ENCODE measurements around the gene OPA1.

Gene OPA1

GRCh38 chr3:193660698-193661411 lies 67.8 kb downstream of the OPA1 start:
- Histone ChIP-seq H3K4me3 (ENCODE audit: low read depth in 1 of 5, low read length in 5 of 5) (no peak overlapping the region), H3K9me3 (ENCODE audit: control insufficient read depth in 5 of 5, low read length in 5 of 5) (no peaks in the 10 kb centered on the region), H3K4me1 (ENCODE audit: control insufficient read depth in 5 of 5, insufficient read depth in 5 of 5, low read length in 5 of 5) (no peaks in the 10 kb centered on the region), H3K9ac (ENCODE audit: low read length in 5 of 5) (no peak overlapping the region), H3K27ac (ENCODE audit: low read depth, low read length) (no peak overlapping the region), H3K27me3 (ENCODE audit: control insufficient read depth in 5 of 5, insufficient read depth in 4 of 5, low read length in 5 of 5) (no peaks in the 10 kb centered on the region), H3K36me3 (ENCODE audit: control insufficient read depth in 5 of 5, insufficient read depth in 5 of 5, low read length in 5 of 5) (peaks cover 42 to 68% (median 52%) of the 10 kb centered on the region in 5 donors)

DNA sequence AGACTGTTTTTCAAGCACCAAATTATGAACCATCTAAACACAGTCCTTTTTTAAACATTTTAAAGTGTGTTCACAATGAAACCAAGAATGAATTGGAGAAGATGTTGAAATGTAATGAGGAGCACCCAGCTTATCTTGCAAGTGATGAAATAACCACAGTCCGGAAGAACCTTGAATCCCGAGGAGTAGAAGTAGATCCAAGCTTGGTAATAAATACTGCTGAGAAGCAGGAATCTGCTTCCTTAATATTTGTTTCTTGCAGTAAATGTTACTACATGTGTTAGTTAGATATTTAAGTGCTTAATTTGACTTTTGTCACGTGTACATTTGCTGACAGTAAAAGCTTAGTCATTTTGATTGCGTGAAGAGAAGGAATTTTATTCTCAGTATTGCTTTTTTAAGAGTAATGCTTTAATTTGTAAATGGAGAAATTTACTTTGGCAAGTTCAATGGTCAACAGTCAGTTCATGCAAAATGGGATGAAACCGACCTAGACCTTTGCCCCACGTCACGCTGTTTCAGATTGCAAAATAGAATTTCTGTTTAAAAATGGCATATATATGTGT lies 69.8 kb downstream of the OPA1 start:
- Histone ChIP-seq H3K36me3 (ENCODE audit: control insufficient read depth in 5 of 5, insufficient read depth in 5 of 5, low read length in 5 of 5) (peaks cover 34 to 69% (median 45%) of the 10 kb centered on the region in 5 donors), H3K9ac (ENCODE audit: low read length in 5 of 5) (no peak overlapping the region)

GRCh38 chr3:193665370-193665989 lies 72.5 kb downstream of the OPA1 start:
- peaks cover 34 to 71% (median 44%) of the 10 kb centered on the region in 5 donors for H3K36me3 ChIP-seq (ENCODE audit: control insufficient read depth in 5 of 5, insufficient read depth in 5 of 5, low read length in 5 of 5)
- no peaks in the 10 kb centered on the region for H3K27me3 ChIP-seq (ENCODE audit: control insufficient read depth in 5 of 5, insufficient read depth in 4 of 5, low read length in 5 of 5)
- no peak overlapping the region for H3K4me3 ChIP-seq (ENCODE audit: low read depth in 1 of 5, low read length in 5 of 5)
- H3K9ac ChIP-seq (ENCODE audit: low read length in 5 of 5), result no peak overlapping the region
- H3K4me1 ChIP-seq (ENCODE audit: control insufficient read depth in 5 of 5, insufficient read depth in 5 of 5, low read length in 5 of 5), result no peaks in the 10 kb centered on the region
- H3K27ac ChIP-seq (ENCODE audit: low read depth, low read length), result no peak overlapping the region
- no peaks in the 10 kb centered on the region for H3K9me3 ChIP-seq (ENCODE audit: control insufficient read depth in 5 of 5, low read length in 5 of 5)

More for the DNA sequence above, 69.8 kb downstream of the OPA1 start:
- Histone ChIP-seq H3K4me1 (ENCODE audit: control insufficient read depth in 5 of 5, insufficient read depth in 5 of 5, low read length in 5 of 5) (no peaks in the 10 kb centered on the region), H3K27me3 (ENCODE audit: control insufficient read depth in 5 of 5, insufficient read depth in 4 of 5, low read length in 5 of 5) (no peaks in the 10 kb centered on the region), H3K27ac (ENCODE audit: low read depth, low read length) (no peak overlapping the region), H3K4me3 (ENCODE audit: low read depth in 1 of 5, low read length in 5 of 5) (no peak overlapping the region), H3K9me3 (ENCODE audit: control insufficient read depth in 5 of 5, low read length in 5 of 5) (no peaks in the 10 kb centered on the region)

- Histone ChIP-seq H3K4me3 (ENCODE audit: low read depth in 1 of 5, low read length in 5 of 5) (no peak overlapping the region), H3K36me3 (ENCODE audit: control insufficient read depth in 5 of 5, insufficient read depth in 5 of 5, low read length in 5 of 5) (peaks cover 15 to 42% (median 36%) of the 10 kb centered on the region in 5 donors), H3K4me1 (ENCODE audit: control insufficient read depth in 5 of 5, insufficient read depth in 5 of 5, low read length in 5 of 5) (no peaks in the 10 kb centered on the region), H3K9ac (ENCODE audit: low read length in 5 of 5) (no peak overlapping the region), H3K9me3 (ENCODE audit: control insufficient read depth in 5 of 5, low read length in 5 of 5) (no peaks in the 10 kb centered on the region), H3K27me3 (ENCODE audit: control insufficient read depth in 5 of 5, insufficient read depth in 4 of 5, low read length in 5 of 5) (no peaks in the 10 kb centered on the region), H3K27ac (ENCODE audit: low read depth, low read length) (no peak overlapping the region)
Measured at GRCh38 chr3:193673845-193674244, 80.8 kb downstream of the OPA1 start.

DNA sequence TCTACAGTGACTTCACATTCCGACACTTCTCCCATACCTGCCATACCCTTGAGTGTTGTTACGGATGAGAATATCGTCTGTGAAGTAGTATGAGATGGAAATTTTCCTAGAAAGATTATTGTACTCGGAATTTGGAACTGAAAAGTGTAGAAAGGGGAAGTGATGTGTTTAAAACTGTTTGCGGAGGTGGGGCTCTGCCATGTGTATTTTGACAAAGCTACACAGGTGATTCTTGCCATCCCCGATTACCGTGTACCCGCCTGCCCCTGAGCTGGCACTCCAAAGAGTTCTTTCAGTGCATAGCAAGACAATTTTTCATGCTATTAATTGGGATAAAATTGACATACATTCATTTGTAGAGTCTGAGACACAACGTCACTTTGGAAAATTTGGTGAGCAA lies 81.7 kb downstream of the OPA1 start:
- H3K36me3 ChIP-seq (ENCODE audit: control insufficient read depth in 5 of 5, insufficient read depth in 5 of 5, low read length in 5 of 5), result peaks cover 11 to 35% (median 31%) of the 10 kb centered on the region in 5 donors
- no peak overlapping the region for H3K27ac ChIP-seq (ENCODE audit: low read depth, low read length)
- no peak overlapping the region for H3K4me3 ChIP-seq (ENCODE audit: low read depth in 1 of 5, low read length in 5 of 5)
- H3K4me1 ChIP-seq (ENCODE audit: control insufficient read depth in 5 of 5, insufficient read depth in 5 of 5, low read length in 5 of 5), result no peaks in the 10 kb centered on the region
- H3K27me3 ChIP-seq (ENCODE audit: control insufficient read depth in 5 of 5, insufficient read depth in 4 of 5, low read length in 5 of 5), result no peaks in the 10 kb centered on the region
- H3K9me3 ChIP-seq (ENCODE audit: control insufficient read depth in 5 of 5, low read length in 5 of 5), result no peaks in the 10 kb centered on the region
- no peak overlapping the region for H3K9ac ChIP-seq (ENCODE audit: low read length in 5 of 5)

GRCh38 chr3:193677734-193678133 lies 84.7 kb downstream of the OPA1 start:
- H3K27ac ChIP-seq (ENCODE audit: low read depth, low read length), result no peak overlapping the region
- no peaks in the 10 kb centered on the region for H3K27me3 ChIP-seq (ENCODE audit: control insufficient read depth in 5 of 5, insufficient read depth in 4 of 5, low read length in 5 of 5)
- H3K4me1 ChIP-seq (ENCODE audit: control insufficient read depth in 5 of 5, insufficient read depth in 5 of 5, low read length in 5 of 5), result no peaks in the 10 kb centered on the region
- H3K36me3 ChIP-seq (ENCODE audit: control insufficient read depth in 5 of 5, insufficient read depth in 5 of 5, low read length in 5 of 5), result peaks cover 6 to 29% (median 14%) of the 10 kb centered on the region in 5 donors
- no peak overlapping the region for H3K9ac ChIP-seq (ENCODE audit: low read length in 5 of 5)
- no peaks in the 10 kb centered on the region for H3K9me3 ChIP-seq (ENCODE audit: control insufficient read depth in 5 of 5, low read length in 5 of 5)
- no peak overlapping the region for H3K4me3 ChIP-seq (ENCODE audit: low read depth in 1 of 5, low read length in 5 of 5)

DNA sequence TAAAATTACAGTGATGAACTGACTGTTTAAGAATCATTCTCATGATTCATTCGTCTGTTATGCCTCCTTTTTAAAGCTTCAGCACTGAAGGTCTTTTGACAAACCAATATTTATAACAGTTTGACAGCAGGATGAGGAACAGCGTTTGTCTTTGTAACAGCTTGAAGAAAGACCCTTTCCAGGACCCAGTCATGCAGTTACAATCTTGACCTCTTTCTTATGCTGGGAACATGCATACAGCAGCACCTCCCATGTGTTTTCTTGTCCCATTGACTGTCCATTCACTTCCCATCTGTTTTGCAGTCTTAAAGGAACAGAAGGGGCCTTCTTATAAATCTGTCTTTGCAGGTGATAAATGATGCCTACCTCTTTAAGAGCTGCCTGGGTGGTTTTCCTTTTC lies 87.2 kb downstream of the OPA1 start:
- H3K27ac ChIP-seq (ENCODE audit: low read depth, low read length), result no peak overlapping the region
- peaks cover 6 to 25% (median 14%) of the 10 kb centered on the region in 5 donors for H3K36me3 ChIP-seq (ENCODE audit: control insufficient read depth in 5 of 5, insufficient read depth in 5 of 5, low read length in 5 of 5)
- no peaks in the 10 kb centered on the region for H3K4me1 ChIP-seq (ENCODE audit: control insufficient read depth in 5 of 5, insufficient read depth in 5 of 5, low read length in 5 of 5)
- no peak overlapping the region for H3K9ac ChIP-seq (ENCODE audit: low read length in 5 of 5)
- H3K27me3 ChIP-seq (ENCODE audit: control insufficient read depth in 5 of 5, insufficient read depth in 4 of 5, low read length in 5 of 5), result no peaks in the 10 kb centered on the region
- H3K4me3 ChIP-seq (ENCODE audit: low read depth in 1 of 5, low read length in 5 of 5), result no peak overlapping the region
- H3K9me3 ChIP-seq (ENCODE audit: control insufficient read depth in 5 of 5, low read length in 5 of 5), result no peaks in the 10 kb centered on the region

DNA sequence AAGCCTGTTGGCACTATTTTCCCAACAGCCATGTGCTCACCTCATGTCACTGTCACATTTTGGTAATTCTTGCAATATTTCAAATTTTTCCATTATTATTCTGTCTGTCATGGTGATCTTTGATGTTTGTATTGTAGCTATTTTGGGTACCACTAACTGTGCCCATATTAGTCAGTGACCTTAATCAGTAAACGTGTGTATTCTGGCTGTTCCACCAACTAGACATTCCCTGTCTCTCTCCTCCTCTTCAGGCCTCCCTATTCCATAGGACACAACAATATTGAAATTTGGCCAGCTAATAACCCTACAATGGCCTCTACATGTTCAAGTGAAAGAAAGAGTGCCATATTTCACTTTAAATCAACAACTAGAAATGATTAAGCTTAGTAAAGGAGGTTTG lies 88.6 kb downstream of the OPA1 start:
- H3K9ac ChIP-seq (ENCODE audit: low read length in 5 of 5), result no peak overlapping the region
- H3K27me3 ChIP-seq (ENCODE audit: control insufficient read depth in 5 of 5, insufficient read depth in 4 of 5, low read length in 5 of 5), result no peaks in the 10 kb centered on the region
- peaks cover 6 to 18% (median 9%) of the 10 kb centered on the region in 5 donors for H3K36me3 ChIP-seq (ENCODE audit: control insufficient read depth in 5 of 5, insufficient read depth in 5 of 5, low read length in 5 of 5)
- no peaks in the 10 kb centered on the region for H3K9me3 ChIP-seq (ENCODE audit: control insufficient read depth in 5 of 5, low read length in 5 of 5)
- no peak overlapping the region for H3K27ac ChIP-seq (ENCODE audit: low read depth, low read length)
- H3K4me1 ChIP-seq (ENCODE audit: control insufficient read depth in 5 of 5, insufficient read depth in 5 of 5, low read length in 5 of 5), result no peaks in the 10 kb centered on the region
- H3K4me3 ChIP-seq (ENCODE audit: low read depth in 1 of 5, low read length in 5 of 5), result no peak overlapping the region

DNA sequence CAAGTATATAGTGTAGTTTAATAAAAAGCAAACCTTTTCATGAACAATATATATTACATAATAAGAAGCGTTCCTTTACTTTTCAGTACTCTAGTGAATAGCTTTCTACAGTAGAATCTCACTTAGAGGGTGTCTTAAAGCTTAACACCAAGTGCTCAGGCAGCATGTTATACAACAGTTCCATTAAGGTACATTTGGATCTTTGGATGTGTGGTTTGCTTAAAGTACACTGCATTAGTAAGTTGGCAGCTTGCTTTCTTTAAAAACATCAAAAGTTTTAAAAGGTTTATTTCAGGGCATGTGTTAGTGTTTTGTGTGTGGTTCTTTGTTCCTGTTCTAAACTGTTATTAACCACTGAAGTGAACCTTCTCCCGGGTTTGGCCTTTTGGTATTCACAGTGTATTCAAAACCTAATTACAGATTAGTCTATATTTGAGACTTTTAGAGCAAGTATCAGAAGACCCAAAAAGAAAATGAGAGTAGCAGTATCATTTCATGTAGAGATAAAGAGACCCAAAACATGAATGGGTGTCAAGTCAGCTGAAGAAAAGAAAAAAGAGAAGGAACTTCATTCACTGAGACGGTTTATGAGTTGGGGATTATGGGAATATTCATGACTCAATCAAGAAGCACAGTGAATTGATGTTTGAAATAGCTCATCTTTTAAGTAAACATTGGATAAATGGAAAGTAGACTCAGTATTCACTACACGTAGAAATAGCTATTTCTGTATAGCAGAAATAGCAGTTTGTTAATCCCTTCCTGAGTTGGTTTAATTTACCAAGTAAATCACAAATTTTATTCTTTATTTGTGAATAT lies 93.9 kb downstream of the OPA1 start:
- H3K4me1 ChIP-seq (ENCODE audit: control insufficient read depth in 5 of 5, insufficient read depth in 5 of 5, low read length in 5 of 5), result no peaks in the 10 kb centered on the region
- H3K9me3 ChIP-seq (ENCODE audit: control insufficient read depth in 5 of 5, low read length in 5 of 5), result no peaks in the 10 kb centered on the region
- peaks cover 3 to 17% (median 9%) of the 10 kb centered on the region in 5 donors for H3K36me3 ChIP-seq (ENCODE audit: control insufficient read depth in 5 of 5, insufficient read depth in 5 of 5, low read length in 5 of 5)
- no peak overlapping the region for H3K4me3 ChIP-seq (ENCODE audit: low read depth in 1 of 5, low read length in 5 of 5)
- no peaks in the 10 kb centered on the region for H3K27me3 ChIP-seq (ENCODE audit: control insufficient read depth in 5 of 5, insufficient read depth in 4 of 5, low read length in 5 of 5)
- H3K27ac ChIP-seq (ENCODE audit: low read depth, low read length), result no peak overlapping the region
- no peak overlapping the region for H3K9ac ChIP-seq (ENCODE audit: low read length in 5 of 5)
